SK-N-SH (cell line): ENCODE measurements around the gene STK17B.

Experiments used
- EP300 ChIP-seq, 2 experiments: IDR thresholded peaks; 2 replicates each; pipeline versions ENCODE4 v1.4.0 to v1.6.1; 2012; ENCODE audit warnings: borderline replicate concordance in 1 of 2, low read depth in 1 of 2, low read length in 1 of 2
- EZH2phosphoT487 ChIP-seq: fragments of 200-600 bp; sonication (generic); IDR thresholded peaks from 2 replicates; pipeline ENCODE4 v1.6.1; 2017; ENCODE audit warnings: low read depth, mixed run types, mild to moderate bottlenecking, antibody characterized with exemption, moderate library complexity, borderline replicate concordance
- FOSL2 ChIP-seq: IDR thresholded peaks from 2 replicates; pipeline ENCODE4 v1.4.0; 2012; ENCODE audit warnings: low read depth, mild to moderate bottlenecking, moderate library complexity, borderline replicate concordance
- FOXM1 ChIP-seq: IDR thresholded peaks from 2 replicates; pipeline ENCODE4 v1.4.0; 2012; ENCODE audit warnings: low read depth, mild to moderate bottlenecking
- GATA2 ChIP-seq: sonication (generic); formaldehyde crosslinking; IDR thresholded peaks from 2 replicates; pipeline ENCODE4 v1.5.0; 2020; ENCODE audit warnings: mild to moderate bottlenecking, missing genetic modification reagents
- MAX ChIP-seq: IDR thresholded peaks from 2 replicates; pipeline ENCODE4 v1.4.0; 2012; ENCODE audit warnings: low read depth
- MXI1 ChIP-seq: IDR thresholded peaks from 2 replicates; pipeline ENCODE4 v1.6.1; 2012; ENCODE audit warnings: mild to moderate bottlenecking, low read depth, low read length, improper control_type of control experiment
- PBX3 ChIP-seq: IDR thresholded peaks from 2 replicates; pipeline ENCODE4; 2012
- POLR2AphosphoS5 ChIP-seq: IDR thresholded peaks from 2 replicates; pipeline ENCODE4 v1.6.1; 2012; ENCODE audit warnings: low read depth, low read length
- RFX5 ChIP-seq: IDR thresholded peaks from 2 replicates; pipeline ENCODE4 v1.6.1; 2012; ENCODE audit warnings: mild to moderate bottlenecking, improper control_type of control experiment, low read length
- TAF1 ChIP-seq: IDR thresholded peaks from 2 replicates; pipeline ENCODE4 v1.6.1; 2012; ENCODE audit warnings: low read depth, mild to moderate bottlenecking, low read length, moderate library complexity, borderline replicate concordance
- TEAD4 ChIP-seq: IDR thresholded peaks from 2 replicates; pipeline ENCODE4 v1.4.0; 2012; ENCODE audit warnings: mild to moderate bottlenecking, borderline replicate concordance; ENCODE audit not compliant: insufficient read depth
- USF2 ChIP-seq: fragments of 150-350 bp; IDR thresholded peaks from 2 replicates; pipeline ENCODE4 v1.6.1; 2017; ENCODE audit warnings: antibody characterized with exemption, low read length, low read depth, borderline replicate concordance
- TF ChIP-seq, protein P1 (sequence below): fragments of 200-600 bp; sonication (generic); IDR thresholded peaks from 2 replicates; pipeline ENCODE4 v1.6.1; 2017; ENCODE audit warnings: antibody characterized with exemption, mild to moderate bottlenecking, moderate library complexity

DNA sequence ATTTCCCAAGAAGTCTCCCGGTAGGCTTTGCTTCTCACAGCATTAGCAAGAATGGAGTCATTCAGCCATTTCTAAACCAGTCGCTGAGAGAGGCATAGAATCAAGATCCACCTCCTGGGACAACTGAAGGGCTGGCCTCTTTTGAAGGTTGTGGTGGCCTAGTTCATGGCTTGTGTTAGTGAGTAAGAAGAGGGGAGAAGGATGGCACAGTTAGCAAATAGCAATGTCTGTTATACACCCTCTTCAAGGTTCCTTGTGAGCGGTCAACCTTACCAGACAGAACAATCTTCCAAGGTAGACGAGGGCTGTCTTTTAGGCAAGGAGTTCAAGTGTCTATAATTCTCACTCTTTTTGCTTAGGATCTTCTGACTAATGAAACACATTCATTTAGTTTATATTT, 67.3 kb downstream of the STK17B start:
- no peak for TF ChIP-seq GATA2
- TF ChIP-seq EZH2phosphoT487 = no peak
- TF ChIP-seq, protein P1, sequence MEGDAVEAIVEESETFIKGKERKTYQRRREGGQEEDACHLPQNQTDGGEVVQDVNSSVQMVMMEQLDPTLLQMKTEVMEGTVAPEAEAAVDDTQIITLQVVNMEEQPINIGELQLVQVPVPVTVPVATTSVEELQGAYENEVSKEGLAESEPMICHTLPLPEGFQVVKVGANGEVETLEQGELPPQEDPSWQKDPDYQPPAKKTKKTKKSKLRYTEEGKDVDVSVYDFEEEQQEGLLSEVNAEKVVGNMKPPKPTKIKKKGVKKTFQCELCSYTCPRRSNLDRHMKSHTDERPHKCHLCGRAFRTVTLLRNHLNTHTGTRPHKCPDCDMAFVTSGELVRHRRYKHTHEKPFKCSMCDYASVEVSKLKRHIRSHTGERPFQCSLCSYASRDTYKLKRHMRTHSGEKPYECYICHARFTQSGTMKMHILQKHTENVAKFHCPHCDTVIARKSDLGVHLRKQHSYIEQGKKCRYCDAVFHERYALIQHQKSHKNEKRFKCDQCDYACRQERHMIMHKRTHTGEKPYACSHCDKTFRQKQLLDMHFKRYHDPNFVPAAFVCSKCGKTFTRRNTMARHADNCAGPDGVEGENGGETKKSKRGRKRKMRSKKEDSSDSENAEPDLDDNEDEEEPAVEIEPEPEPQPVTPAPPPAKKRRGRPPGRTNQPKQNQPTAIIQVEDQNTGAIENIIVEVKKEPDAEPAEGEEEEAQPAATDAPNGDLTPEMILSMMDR = no peak
- TF ChIP-seq MXI1 = no peak
- TF ChIP-seq MAX = no peak
- no peak for TF ChIP-seq TAF1
- no peak for TF ChIP-seq FOXM1
- TF ChIP-seq PBX3 = no peak
- TF ChIP-seq EP300 (IDR thresholded peaks at IDR 0.05; ENCODE audit: borderline replicate concordance in 1 of 2, low read depth in 1 of 2, low read length in 1 of 2) = no peak
- no peak for TF ChIP-seq POLR2AphosphoS5
- TF ChIP-seq RFX5 = no peak
- TF ChIP-seq FOSL2 = no peak
- TF ChIP-seq USF2 = no peak
- TF ChIP-seq TEAD4 = no peak
